GM12875 (cell line): ENCODE measurements around the gene TBL1Y.
"Not testable (repeated sequence)": the region's sequence is repeated elsewhere in the genome, so short reads cannot be mapped to it uniquely, and the experiment has no call there.

Experiments
- H3K4me3 ChIP-seq: one replicate; pipeline ENCODE4 v1.5.1; 2011; ENCODE audit warnings: low read depth, low read length, control low read depth
- TF ChIP-seq, protein P1 (sequence below): IDR thresholded peaks from 2 replicates; pipeline ENCODE4 v1.5.1; 2011; ENCODE audit warnings: low read depth, mild to moderate bottlenecking, control low read depth, inconsistent platforms, low read length, moderate library complexity, borderline replicate concordance; ENCODE audit not compliant: insufficient read depth

The TBL1Y gene

DNA sequence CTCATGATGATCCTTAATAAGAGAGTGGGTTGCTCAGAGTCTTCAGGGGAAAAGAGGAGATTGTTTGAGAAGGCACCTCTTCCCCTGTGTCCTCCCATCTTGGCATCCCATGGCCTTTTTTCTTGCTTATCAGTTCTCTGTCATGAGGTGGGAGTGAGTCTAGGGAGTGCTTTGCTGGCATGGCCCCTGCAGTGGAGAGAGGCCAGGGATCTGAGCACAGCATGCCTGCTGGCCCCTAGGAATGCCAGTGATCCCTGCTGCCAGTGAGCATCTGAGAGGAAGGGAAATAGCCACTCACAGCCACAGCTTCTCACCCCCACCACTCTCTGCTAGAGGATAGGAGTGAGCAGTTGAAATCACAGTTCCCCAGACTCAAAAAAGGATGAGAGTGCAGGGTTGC, 168.2 kb downstream of the TBL1Y start:
- TF ChIP-seq, protein P1, sequence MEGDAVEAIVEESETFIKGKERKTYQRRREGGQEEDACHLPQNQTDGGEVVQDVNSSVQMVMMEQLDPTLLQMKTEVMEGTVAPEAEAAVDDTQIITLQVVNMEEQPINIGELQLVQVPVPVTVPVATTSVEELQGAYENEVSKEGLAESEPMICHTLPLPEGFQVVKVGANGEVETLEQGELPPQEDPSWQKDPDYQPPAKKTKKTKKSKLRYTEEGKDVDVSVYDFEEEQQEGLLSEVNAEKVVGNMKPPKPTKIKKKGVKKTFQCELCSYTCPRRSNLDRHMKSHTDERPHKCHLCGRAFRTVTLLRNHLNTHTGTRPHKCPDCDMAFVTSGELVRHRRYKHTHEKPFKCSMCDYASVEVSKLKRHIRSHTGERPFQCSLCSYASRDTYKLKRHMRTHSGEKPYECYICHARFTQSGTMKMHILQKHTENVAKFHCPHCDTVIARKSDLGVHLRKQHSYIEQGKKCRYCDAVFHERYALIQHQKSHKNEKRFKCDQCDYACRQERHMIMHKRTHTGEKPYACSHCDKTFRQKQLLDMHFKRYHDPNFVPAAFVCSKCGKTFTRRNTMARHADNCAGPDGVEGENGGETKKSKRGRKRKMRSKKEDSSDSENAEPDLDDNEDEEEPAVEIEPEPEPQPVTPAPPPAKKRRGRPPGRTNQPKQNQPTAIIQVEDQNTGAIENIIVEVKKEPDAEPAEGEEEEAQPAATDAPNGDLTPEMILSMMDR = no peak

DNA sequence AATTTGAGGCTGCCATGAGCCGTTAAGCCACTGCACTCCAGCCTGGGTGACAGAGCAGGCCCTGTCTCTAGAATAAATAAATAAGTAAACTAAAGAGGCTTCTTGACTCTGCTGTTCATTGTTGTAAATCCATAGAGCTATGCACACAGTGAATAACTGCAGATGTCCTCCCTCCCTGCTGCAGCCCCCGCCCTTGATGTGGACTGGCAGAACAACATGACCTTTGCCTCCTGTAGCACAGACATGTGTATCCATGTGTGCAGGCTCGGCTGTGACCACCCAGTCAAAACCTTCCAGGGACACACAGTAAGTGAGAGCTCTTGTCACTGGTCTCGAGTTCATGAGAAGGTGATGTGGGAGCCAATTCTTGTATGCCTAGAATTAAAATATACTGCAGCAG, 170.1 kb downstream of the TBL1Y start:
- H3K4me3 ChIP-seq = not testable (repeated sequence)

More for the DNA sequence above, 168.2 kb downstream of the TBL1Y start:
- H3K4me3 ChIP-seq = no peak overlapping the region

DNA sequence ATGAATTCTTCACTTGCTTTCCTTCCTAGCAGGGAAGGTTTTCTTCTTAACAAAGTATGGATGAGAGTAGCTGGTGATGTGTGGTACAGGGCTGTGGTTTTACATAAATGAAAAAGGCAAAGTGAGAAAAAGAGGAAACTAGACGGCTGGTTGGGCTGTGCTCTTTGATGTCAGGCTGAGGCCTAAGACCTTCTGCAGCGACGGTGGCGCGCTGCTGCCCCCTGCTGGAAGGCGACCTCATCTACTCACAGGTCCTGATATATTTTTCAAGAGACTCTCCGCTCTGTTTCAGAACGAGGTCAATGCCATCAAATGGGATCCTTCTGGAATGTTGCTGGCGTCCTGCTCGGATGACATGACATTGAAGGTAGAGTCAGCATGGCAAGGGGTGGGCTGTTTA, 175.1 kb downstream of the TBL1Y start:
- TF ChIP-seq, protein P1 = no peak
- H3K4me3 ChIP-seq = no peak overlapping the region

DNA sequence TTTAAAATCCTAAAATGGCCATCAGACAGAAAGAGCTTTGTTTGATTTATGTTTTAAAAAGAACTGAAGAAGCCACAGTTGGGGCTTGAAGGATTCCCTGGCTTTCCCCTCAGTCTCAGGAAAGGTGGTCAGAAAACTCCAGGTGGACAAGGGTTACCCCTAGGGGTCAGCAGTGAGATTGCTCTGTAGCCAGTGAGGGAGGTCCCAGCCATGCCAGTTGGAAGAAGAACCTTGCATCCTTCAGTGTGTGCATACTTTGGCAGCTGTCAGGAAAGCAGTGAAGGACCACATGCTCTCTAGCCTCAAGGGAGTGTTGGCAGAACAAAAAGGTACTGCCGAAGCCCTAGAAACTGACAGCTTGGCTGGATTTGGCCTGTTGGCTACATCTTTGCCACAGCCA, 182.3 kb downstream of the TBL1Y start:
- no peak overlapping the region for H3K4me3 ChIP-seq
- TF ChIP-seq, protein P1 = no peak

DNA sequence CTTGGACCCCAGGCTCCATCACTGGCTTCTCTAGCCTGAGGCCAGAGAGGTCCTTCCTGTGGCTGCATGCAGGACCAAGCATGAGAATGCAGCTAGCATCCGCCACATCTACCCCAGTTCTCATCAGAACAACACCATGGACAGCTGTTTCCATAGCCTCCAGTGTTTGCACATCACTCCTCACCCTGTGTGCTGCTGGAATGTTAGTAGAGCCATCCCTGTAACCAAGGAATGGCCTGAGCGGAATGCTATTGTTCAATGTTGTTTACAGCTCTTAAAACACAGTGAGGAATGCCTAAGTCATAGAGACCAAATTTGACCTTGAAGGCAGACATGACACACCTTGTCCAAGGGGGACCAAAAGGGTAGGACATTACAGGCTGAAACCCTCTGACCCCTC, 183.9 kb downstream of the TBL1Y start:
- TF ChIP-seq, protein P1 = no peak
- no peak overlapping the region for H3K4me3 ChIP-seq

DNA sequence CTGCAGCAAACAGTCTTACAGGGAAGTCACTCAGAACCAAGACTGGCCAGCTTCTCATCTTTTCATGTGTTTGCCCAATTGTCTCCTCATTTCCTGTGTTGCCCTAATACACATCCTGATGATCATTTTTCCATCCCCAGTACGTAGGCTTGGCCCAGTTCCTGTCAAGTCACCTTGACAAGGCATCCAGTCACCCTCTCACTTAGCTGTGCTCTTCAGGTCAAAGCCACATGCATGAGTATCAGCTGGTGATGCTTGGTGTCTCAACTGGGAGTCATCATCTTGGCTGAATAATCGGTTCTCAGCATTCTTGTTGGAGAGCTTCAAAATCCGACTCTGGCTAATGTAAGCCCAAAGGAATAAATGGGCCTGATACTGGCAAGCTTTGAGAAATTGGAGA, 186.5 kb downstream of the TBL1Y start:
- TF ChIP-seq, protein P1 = no peak
- H3K4me3 ChIP-seq = no peak overlapping the region

DNA sequence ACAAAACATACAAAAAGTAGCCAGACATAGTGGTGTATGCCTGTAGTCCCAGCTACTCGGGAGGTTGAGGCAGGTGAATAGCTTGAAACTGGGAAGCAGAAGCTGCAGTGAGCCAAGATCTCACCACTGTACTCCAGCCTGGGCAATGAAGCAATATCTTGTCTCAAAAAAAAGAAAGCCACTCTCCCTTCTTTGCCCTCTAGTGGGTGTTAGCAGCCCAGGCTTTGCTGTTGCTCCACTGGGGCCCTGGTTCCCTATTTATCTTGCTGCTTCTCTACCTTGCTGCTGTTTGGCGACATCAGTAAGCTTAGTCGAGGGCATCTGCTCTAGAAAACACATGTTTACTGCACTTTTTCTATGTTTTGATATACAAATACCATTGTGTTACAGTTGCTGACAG, 189.2 kb downstream of the TBL1Y start:
- TF ChIP-seq, protein P1 = no peak
- H3K4me3 ChIP-seq = no peak overlapping the region

DNA sequence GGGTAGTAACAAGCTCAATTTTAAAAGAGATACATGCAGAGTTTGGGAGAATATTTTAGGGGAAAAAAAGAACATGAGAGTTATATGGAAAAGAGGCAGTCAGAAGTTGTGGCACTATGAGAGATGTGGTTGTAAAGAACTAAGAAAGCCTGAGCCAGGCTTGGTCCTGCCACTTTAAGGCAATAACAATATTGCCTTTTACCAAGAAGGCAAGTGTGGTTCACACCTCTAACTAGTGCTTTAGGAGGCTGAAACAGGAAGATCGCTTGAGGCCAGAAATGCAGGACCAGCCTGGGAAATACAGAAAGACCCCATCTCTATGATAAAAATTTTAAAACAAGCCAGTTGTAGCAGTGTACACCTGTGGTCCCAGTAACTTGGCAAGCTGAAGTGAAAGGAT, 192.2 kb downstream of the TBL1Y start:
- H3K4me3 ChIP-seq = no peak overlapping the region
- TF ChIP-seq, protein P1 = no peak
